ENCODE data around the gene AGBL4. TPM values are rescaled to one million over a fixed set of nuclear protein-coding genes. Genes with fewer than 3 reads are reported as not detected.

Gene AGBL4
- polyA plus RNA-seq, 1 donor (not counting 4 experiments of a cell fraction or from before 2014, with no cell fraction given): not detected

GRCh38 chr1:48853006-48853405, 1170.7 kb downstream of the AGBL4 start:
- no peak overlapping the region for H3K4me3 ChIP-seq (ENCODE audit: control insufficient read depth in 2 of 3, extremely low read depth in 1 of 3, insufficient read depth in 2 of 3, low read depth in 1 of 3, low read length in 3 of 3)
- no peaks in the 10 kb centered on the region for H4K20me1 ChIP-seq (ENCODE audit: control insufficient read depth, extremely low read depth, insufficient read depth, low read length)
- dilution Hi-C loops (cut with MboI; ENCODE audit: extremely low pct_ligation_motif_present, low sequenced_read_pairs): no loop called here
- no peak overlapping the region for H2AFZ ChIP-seq (ENCODE audit: control insufficient read depth, low read length)
- no peaks in the 10 kb centered on the region for H3K9me3 ChIP-seq (ENCODE audit: control insufficient read depth, low read depth, low read length)
- H3K9me1 ChIP-seq (ENCODE audit: control insufficient read depth, extremely low read depth, insufficient read depth, low read length): no peaks in the 10 kb centered on the region
- H3K79me2 ChIP-seq (ENCODE audit: control insufficient read depth, insufficient read depth, low read length): no peaks in the 10 kb centered on the region
- H3K27me3 ChIP-seq (ENCODE audit: control insufficient read depth, extremely low read depth, insufficient read depth, low read length): no peaks in the 10 kb centered on the region
- no peak overlapping the region for H3K9ac ChIP-seq (ENCODE audit: control insufficient read depth, extremely low read depth, insufficient read depth, low read length)
- H3K4me1 ChIP-seq (ENCODE audit: control insufficient read depth, extremely low read depth, insufficient read depth, low read length): peaks cover 12% of the 10 kb centered on the region
- TF ChIP-seq EZH2 (IDR thresholded peaks at IDR 0.05; ENCODE audit: low read length): no peak
- FAIRE-seq (peak; percentile 36), DNase-seq (ENCODE audit: low read depth, low spot score) (peak; percentile 62)
- no peaks in the 10 kb centered on the region for H3K36me3 ChIP-seq (ENCODE audit: control insufficient read depth in 2 of 2, extremely low read depth in 1 of 2, insufficient read depth in 2 of 2, low read length in 2 of 2)
- H3K27ac ChIP-seq (ENCODE audit: control insufficient read depth, insufficient read depth, low read length): no peak overlapping the region
- H3K4me2 ChIP-seq (ENCODE audit: control insufficient read depth, extremely low read depth, insufficient read depth, low read depth, low read length): no peak overlapping the region

GRCh38 chr1:48851638-48852037, 1172.1 kb downstream of the AGBL4 start:
- Histone ChIP-seq H3K9ac (ENCODE audit: control insufficient read depth, extremely low read depth, insufficient read depth, low read length) (no peak overlapping the region), H3K79me2 (ENCODE audit: control insufficient read depth, insufficient read depth, low read length) (no peaks in the 10 kb centered on the region), H3K27ac (ENCODE audit: control insufficient read depth, insufficient read depth, low read length) (no peak overlapping the region), H4K20me1 (ENCODE audit: control insufficient read depth, extremely low read depth, insufficient read depth, low read length) (no peaks in the 10 kb centered on the region), H3K9me1 (ENCODE audit: control insufficient read depth, extremely low read depth, insufficient read depth, low read length) (no peaks in the 10 kb centered on the region), H3K27me3 (ENCODE audit: control insufficient read depth, extremely low read depth, insufficient read depth, low read length) (no peaks in the 10 kb centered on the region), H3K4me3 (ENCODE audit: control insufficient read depth in 2 of 3, extremely low read depth in 1 of 3, insufficient read depth in 2 of 3, low read depth in 1 of 3, low read length in 3 of 3) (no peak overlapping the region), H2AFZ (ENCODE audit: control insufficient read depth, low read length) (no peak overlapping the region), H3K36me3 (ENCODE audit: control insufficient read depth in 2 of 2, extremely low read depth in 1 of 2, insufficient read depth in 2 of 2, low read length in 2 of 2) (no peaks in the 10 kb centered on the region), H3K4me1 (ENCODE audit: control insufficient read depth, extremely low read depth, insufficient read depth, low read length) (peaks cover 12% of the 10 kb centered on the region), H3K9me3 (ENCODE audit: control insufficient read depth, low read depth, low read length) (no peaks in the 10 kb centered on the region), H3K4me2 (ENCODE audit: control insufficient read depth, extremely low read depth, insufficient read depth, low read depth, low read length) (no peak overlapping the region)
- dilution Hi-C loops (cut with MboI; ENCODE audit: extremely low pct_ligation_motif_present, low sequenced_read_pairs): no loop called here
- FAIRE-seq: peak; percentile 36
- DNase-seq (ENCODE audit: low read depth, low spot score): no peak
- TF ChIP-seq EZH2 (IDR thresholded peaks at IDR 0.05; ENCODE audit: low read length) (no peak), CTCF (optimal IDR thresholded peaks at IDR 0.05 in 1 of 3, IDR thresholded peaks at IDR 0.05 in 1 of 3, conservative IDR thresholded peaks at IDR 0.05 in 1 of 3; ENCODE audit: extremely low read depth in 1 of 3, insufficient read depth in 2 of 3, low read length in 3 of 3) (no peak)

- dilution Hi-C loops (cut with MboI; ENCODE audit: extremely low pct_ligation_motif_present, low sequenced_read_pairs): no loop called here
- no peak overlapping the region for H2AFZ ChIP-seq (ENCODE audit: control insufficient read depth, low read length)
- no peak overlapping the region for H3K9ac ChIP-seq (ENCODE audit: control insufficient read depth, extremely low read depth, insufficient read depth, low read length)
- FAIRE-seq (no peak), DNase-seq (ENCODE audit: low read depth, low spot score) (no peak)
- H3K79me2 ChIP-seq (ENCODE audit: control insufficient read depth, insufficient read depth, low read length): no peaks in the 10 kb centered on the region
- no peaks in the 10 kb centered on the region for H4K20me1 ChIP-seq (ENCODE audit: control insufficient read depth, extremely low read depth, insufficient read depth, low read length)
- H3K4me1 ChIP-seq (ENCODE audit: control insufficient read depth, extremely low read depth, insufficient read depth, low read length): peaks cover 9% of the 10 kb centered on the region
- no peaks in the 10 kb centered on the region for H3K9me1 ChIP-seq (ENCODE audit: control insufficient read depth, extremely low read depth, insufficient read depth, low read length)
- no peaks in the 10 kb centered on the region for H3K9me3 ChIP-seq (ENCODE audit: control insufficient read depth, low read depth, low read length)
- H3K36me3 ChIP-seq (ENCODE audit: control insufficient read depth in 2 of 2, extremely low read depth in 1 of 2, insufficient read depth in 2 of 2, low read length in 2 of 2): no peaks in the 10 kb centered on the region
- TF ChIP-seq EZH2 (IDR thresholded peaks at IDR 0.05; ENCODE audit: low read length) (no peak), CTCF (optimal IDR thresholded peaks at IDR 0.05 in 1 of 3, IDR thresholded peaks at IDR 0.05 in 1 of 3, conservative IDR thresholded peaks at IDR 0.05 in 1 of 3; ENCODE audit: extremely low read depth in 1 of 3, insufficient read depth in 2 of 3, low read length in 3 of 3) (no peak)
- H3K27me3 ChIP-seq (ENCODE audit: control insufficient read depth, extremely low read depth, insufficient read depth, low read length): no peaks in the 10 kb centered on the region
- no peak overlapping the region for H3K4me2 ChIP-seq (ENCODE audit: control insufficient read depth, extremely low read depth, insufficient read depth, low read depth, low read length)
- H3K27ac ChIP-seq (ENCODE audit: control insufficient read depth, insufficient read depth, low read length): no peak overlapping the region
- no peak overlapping the region for H3K4me3 ChIP-seq (ENCODE audit: control insufficient read depth in 2 of 3, extremely low read depth in 1 of 3, insufficient read depth in 2 of 3, low read depth in 1 of 3, low read length in 3 of 3)
Measured at GRCh38 chr1:48848035-48848434, 1175.7 kb downstream of the AGBL4 start.

Data from keratinocyte (primary cell).